GM12892 (cell line): ENCODE data around the gene SUSD5.
"Not testable (repeated sequence)": the region's sequence is repeated elsewhere in the genome, so short reads cannot be mapped to it uniquely, and the experiment has no call there.

Source experiments
- DNase-seq: peaks from one replicate; pipeline ENCODE4 v3.0.0; 2011; ENCODE audit not compliant: insufficient read length
- FAIRE-seq: peaks from 2 replicates; lab custom pipeline; 2011; peaks lifted over from hg19 to GRCh38; lab: Jason Lieb, UNC
- POLR2A ChIP-seq: IDR thresholded peaks from 2 replicates; pipeline ENCODE4 v1.6.1; 2011; ENCODE audit warnings: low read depth, low read length, control low read depth
- POLR2AphosphoS5 ChIP-seq: IDR thresholded peaks from 2 replicates; pipeline ENCODE4 v1.6.1; 2011; ENCODE audit warnings: low read depth, low read length, control low read depth
- TAF1 ChIP-seq: IDR thresholded peaks from 2 replicates; pipeline ENCODE4 v1.6.1; 2011; ENCODE audit warnings: low read depth, mild to moderate bottlenecking, control low read depth, low read length, borderline replicate concordance

Gene SUSD5

DNA sequence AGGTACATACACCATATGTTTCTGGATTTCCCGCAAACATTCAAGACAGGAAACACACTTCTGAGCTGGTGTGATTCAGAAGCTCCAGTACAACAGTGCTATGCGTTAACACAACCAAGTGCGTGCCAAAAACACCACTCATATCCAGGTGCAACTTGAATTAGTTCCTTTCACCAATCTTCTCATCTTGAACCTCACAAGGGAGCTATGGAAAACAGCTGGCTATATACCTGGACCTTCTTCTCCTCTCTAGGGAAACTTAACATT, 31.3 kb downstream of the SUSD5 start:
- no peak for TF ChIP-seq POLR2AphosphoS5
- TF ChIP-seq TAF1: no peak
- no peak for TF ChIP-seq POLR2A
- no peak for FAIRE-seq
- DNase-seq: no peak

DNA sequence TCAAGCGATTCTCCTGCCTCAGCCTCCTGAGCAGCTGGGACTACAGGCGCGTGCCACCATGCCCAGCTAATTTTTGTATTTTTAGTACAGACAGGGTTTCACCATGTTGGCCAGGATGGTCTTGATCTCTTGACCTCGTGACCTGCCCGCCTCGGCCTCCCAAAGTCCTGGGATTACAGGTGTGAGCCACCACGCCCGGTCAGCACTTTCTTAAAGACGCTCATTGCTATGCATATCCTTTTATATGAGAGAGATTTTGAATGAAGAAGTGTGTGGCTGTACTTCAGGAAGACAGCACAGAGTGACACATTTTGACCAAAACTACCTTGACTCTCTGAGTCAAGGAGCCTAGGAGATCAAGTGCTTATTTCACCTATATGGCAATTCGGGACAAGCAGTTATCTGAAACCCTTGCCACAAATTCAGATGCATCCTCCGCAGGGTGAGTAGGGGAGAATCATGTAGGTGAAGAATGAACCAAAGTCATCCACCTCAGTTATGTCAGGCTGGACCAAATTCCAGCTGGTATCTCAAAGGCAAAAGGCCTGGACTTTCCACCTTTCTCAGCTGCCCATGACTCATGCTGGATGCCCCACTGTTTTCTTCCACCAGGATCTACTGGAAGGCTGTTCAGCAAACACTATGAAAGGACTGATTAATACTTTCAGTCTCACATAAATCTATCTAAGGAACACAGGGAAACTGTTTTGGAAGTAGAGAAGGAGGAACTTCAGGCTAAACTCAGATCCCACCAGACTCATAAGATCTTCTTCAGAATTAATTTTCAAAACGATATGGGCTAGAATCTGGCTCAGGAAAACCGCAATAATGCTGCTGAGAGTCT, 31.9 kb downstream of the SUSD5 start:
- no peak for DNase-seq
- FAIRE-seq: no peak
- TF ChIP-seq POLR2AphosphoS5 (no peak), POLR2A (no peak), TAF1 (no peak)

DNA sequence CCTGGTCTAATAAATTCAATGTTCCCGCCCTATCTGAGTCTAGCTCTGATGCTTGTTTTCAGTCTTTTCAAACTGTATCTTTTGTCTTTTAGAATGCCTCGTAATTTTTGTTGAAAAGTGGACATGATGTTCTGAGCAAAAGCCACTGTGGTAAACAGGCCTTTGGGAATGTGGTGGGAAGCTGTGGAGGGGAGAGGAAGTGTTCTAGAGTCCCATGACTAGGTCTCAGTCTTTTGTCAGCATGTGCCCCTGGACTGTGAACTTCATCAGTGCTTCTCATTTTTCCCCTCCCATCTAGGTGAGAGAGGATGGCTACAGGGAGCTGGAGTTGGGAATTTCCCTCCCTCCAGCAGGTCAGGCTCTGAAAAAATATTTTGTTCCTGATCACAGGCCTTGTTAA, 33.7 kb downstream of the SUSD5 start:
- no peak for FAIRE-seq
- no peak for DNase-seq
- TF ChIP-seq POLR2A (no peak), TAF1 (no peak), POLR2AphosphoS5 (no peak)

DNA sequence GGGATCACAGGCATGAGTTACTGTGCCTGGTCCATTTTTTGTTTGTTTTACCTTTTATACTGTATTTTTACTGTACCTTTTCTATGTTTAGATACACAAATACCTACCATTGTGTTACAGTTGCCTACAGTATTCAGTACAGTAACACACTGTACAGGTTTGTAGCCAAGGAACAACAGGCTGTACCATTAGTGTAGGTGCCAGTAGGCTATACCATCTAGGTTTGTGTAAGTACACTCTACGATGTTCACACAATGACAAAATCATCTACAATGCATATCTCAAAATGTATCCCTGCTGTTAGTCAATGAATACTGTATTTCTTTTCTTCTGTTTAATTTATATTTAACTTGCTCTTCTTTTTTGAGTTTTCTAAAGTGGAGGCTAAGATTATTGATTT, 37.0 kb downstream of the SUSD5 start:
- FAIRE-seq, DNase-seq: not testable (repeated sequence)

DNA sequence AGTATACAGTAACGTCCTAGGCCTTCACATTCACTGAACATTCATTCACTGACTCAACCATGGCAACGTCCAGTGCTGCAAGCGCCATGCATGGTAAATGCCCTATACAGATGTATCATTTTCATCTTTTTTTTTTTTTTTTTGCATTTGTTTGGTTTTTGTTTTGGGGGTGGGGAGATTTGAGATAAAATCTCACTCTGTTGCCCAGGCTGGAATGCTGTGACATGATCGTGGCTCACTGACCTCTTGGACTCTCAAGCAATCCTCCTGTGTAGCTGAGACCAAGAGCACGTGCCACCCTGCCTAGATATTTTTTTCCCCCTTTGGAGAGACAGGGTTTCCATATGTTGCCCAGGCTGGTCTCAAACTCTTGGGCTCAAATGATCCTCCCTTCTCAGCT, 37.4 kb downstream of the SUSD5 start:
- no peak for FAIRE-seq
- DNase-seq: no peak
- TF ChIP-seq POLR2A (no peak), TAF1 (no peak), POLR2AphosphoS5 (no peak)

DNA sequence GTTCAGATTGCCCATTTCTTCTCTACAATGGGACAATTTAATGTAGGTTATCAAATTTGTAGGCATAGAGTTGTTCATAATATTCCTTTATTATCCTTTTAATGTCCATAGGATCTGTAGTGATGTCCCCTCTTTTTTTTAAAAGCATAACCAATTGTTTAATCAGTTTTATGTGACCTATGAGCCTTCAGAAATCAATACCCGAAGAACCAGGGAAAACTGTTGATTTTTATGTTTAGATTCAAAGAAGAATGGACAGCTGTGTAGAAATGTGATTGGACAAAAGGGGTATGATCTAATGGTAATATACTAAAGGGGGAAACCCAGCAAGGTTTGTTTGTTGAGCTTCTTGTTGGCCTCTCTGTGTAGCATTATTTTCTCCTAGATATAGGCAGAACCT, 39.5 kb downstream of the SUSD5 start:
- no peak for FAIRE-seq
- no peak for DNase-seq
- TF ChIP-seq POLR2A (no peak), TAF1 (no peak), POLR2AphosphoS5 (no peak)

DNA sequence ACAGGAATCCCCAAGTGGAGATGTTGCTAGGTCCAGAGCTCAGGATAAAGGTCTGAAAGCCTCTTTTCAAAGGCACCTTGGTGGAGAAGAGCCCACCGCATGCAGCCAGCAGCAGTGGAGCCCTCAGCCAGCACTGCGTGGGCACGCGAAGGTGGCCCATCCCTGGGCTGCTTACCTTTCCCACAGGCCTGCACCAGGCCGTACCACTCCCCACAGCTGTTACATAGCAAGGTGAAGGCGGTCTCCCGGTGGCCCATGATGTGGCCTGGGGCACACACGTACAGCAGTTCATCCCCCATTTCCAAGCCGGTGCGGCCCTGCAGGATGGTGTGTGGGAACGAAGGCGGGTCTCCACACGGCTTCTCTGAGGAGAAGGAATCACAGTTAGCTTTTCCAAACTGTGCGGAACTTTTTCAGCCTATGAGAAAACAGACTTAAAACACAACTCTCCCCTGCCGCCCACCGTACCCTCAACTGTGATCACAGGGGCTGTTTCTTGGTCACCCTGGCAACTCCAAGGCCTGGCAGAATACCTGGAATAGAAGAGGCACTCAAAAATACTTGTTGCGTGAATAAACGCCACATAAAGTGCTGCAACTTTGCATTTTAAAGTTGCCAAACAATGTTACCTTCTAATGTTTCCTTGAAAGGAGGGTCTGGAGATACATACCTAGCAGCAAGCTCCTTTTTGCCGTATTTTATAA, 43.7 kb downstream of the SUSD5 start:
- DNase-seq (no peak), FAIRE-seq (no peak)
- TF ChIP-seq POLR2AphosphoS5 (no peak), TAF1 (no peak), POLR2A (no peak)

DNA sequence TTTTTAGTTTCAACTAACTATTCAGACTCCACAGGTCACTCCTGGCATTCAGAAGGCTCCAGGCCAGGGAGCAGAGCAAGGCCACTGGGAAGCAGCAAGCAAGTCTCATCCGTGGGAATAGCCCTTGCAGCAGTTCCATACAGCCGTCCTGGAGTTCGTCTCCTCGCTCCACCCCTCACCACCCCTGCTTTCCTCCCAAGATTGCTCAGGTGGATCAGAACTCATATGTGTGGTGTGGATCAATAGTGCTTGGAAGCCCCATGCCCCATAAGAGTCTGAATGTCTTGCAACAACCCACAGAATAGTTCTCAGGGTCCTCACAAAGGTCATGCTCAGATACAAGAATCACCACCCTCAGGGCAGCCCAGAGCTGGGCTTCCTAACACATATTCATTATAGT, 44.5 kb downstream of the SUSD5 start:
- FAIRE-seq (no peak), DNase-seq (no peak)
- TF ChIP-seq TAF1: no peak
- no peak for TF ChIP-seq POLR2A
- no peak for TF ChIP-seq POLR2AphosphoS5

DNA sequence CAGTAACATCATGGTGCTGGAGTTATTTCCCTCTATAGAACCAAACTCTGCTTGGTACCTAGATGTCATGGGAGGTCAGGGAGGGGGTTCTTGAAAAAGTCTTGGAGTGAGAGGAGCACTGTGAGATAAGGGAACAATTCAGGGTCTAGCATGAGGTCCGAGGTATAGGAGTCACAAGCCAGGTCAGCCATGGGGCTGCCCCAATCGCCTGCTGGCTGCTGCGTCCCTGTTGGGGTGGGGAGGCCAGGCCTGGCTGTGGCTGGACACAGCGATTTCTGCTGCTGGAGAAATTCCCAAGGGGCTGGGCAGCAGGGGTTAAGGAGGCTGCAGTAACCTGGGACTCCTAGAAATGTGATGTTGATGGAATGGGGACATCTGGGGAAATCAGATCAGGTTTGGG, 44.9 kb downstream of the SUSD5 start:
- TF ChIP-seq TAF1: no peak
- TF ChIP-seq POLR2A: no peak
- TF ChIP-seq POLR2AphosphoS5: no peak
- FAIRE-seq: no peak
- no peak for DNase-seq

DNA sequence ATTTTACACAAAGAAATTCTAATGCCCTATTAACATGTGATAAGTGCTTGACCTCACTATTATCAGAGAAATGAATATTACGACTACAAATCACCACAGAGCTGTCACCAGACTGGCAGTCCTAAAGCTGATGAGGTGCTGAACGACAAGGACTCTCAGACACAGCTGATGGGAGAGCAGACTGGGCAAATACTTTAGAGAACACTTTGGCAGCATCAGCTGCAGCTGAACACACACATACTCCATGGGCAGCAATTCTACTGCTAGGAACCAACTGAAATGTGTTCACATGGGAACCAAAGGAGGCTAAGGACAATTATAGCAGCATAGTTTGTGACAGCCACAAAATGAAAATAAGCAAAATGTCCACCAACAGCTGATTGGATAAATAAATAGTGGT, 45.5 kb downstream of the SUSD5 start:
- DNase-seq (no peak), FAIRE-seq (no peak)
- no peak for TF ChIP-seq POLR2A
- no peak for TF ChIP-seq TAF1
- TF ChIP-seq POLR2AphosphoS5: no peak

DNA sequence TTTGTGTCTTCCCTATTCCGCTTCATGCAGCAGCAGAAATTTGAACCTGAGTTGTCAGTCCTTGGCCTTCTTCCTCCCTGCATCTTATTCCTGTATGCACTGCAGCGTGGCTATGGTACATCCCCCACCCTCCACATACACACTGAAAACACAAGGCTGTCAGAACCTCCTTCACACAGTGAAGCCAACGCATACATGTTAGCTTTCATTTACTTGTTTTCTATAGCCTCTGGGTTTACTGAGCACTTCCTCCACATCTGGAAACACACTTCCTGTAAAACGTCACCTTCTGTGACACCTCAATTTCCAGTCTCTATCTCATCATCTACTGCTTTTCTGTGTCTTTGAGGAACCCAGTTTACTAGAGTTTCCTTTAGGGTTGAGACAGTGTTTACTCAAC, 47.0 kb downstream of the SUSD5 start:
- FAIRE-seq (no peak), DNase-seq (no peak)
- TF ChIP-seq TAF1 (no peak), POLR2AphosphoS5 (no peak), POLR2A (no peak)

DNA sequence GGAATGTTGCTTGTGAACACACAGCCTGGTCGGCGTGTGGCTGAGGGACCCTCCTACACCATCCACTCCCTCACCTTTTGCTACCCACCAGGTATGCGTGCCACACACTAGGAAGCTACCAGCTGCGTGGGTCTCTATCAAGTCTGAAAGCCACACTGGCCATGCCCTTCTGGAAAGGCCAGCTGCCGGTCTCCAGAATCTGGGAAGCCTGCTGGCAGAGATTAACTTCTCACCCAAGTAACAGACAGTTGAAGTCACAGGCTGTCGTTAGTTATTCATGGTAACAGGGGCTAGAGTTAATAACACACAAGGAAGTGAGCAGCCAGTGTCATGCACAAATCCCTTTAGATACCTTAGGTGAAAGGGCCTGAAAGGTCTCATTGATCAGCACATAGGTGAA, 48.1 kb downstream of the SUSD5 start:
- no peak for DNase-seq
- no peak for FAIRE-seq
- TF ChIP-seq TAF1: no peak
- no peak for TF ChIP-seq POLR2A
- no peak for TF ChIP-seq POLR2AphosphoS5

DNA sequence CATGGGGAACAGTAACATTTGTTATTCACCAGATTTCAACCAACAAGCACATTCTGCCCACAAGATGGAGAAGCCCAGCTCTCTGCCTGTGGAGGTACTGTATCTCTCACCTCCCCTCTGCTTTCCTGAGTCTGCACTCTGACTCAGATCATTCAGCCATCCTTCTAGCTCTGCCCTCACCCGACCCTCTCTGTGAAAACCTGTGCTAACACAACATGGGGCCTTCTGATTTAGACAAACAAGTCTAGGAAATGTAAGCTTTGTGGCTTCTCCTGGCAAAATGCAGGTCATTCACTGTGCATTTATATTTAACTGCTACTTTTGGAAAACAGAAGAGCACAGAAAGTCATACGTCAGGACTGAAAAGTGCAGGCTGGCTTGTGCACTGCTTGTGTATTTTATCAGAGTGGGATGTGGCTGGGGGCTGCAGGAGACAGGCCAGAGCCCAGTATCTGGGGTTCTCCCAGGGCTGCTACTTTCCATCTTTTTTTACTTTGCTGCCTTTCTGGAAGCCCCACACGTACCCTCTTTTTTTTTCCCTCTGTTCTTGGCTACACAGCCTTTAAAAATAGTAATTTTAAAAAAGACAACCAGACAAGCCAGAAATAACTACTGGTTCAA, 50.8 kb downstream of the SUSD5 start:
- TF ChIP-seq TAF1 (no peak), POLR2A (no peak), POLR2AphosphoS5 (no peak)
- FAIRE-seq: no peak

More for the DNA sequence above, 50.8 kb downstream of the SUSD5 start:
- DNase-seq: no peak
